Neuronal stem cell (in vitro differentiated cells): ENCODE data around the gene CDRT15L2.
"Not testable (repeated sequence)": the region's sequence is repeated elsewhere in the genome, so short reads cannot be mapped to it uniquely, and the experiment has no call there.

ENCODE experiments used
- DNase-seq: peaks from one replicate; pipeline ENCODE4 v3.0.0-alpha.2; 2013; ENCODE audit warnings: low spot score
- H2AFZ ChIP-seq: one replicate; pipeline ENCODE4 v1.6.1; 2013; ENCODE audit warnings: mild to moderate bottlenecking, low read length, inconsistent platforms
- H2AK5ac ChIP-seq: 2 replicates; pipeline ENCODE4 v1.6.1; 2013; ENCODE audit warnings: low read depth, mild to moderate bottlenecking, inconsistent platforms, low read length, moderate library complexity, mixed read lengths
- H2BK120ac ChIP-seq: 2 replicates; pipeline ENCODE4 v1.6.1; 2013; ENCODE audit warnings: low read depth, mild to moderate bottlenecking, inconsistent platforms, low read length, moderate library complexity, mixed read lengths
- H2BK12ac ChIP-seq: one replicate; pipeline ENCODE4 v1.6.1; 2013; ENCODE audit warnings: low read length, inconsistent platforms
- H2BK15ac ChIP-seq: 2 replicates; pipeline ENCODE4 v1.6.1; 2013; ENCODE audit warnings: mild to moderate bottlenecking, low read length, inconsistent platforms, mixed read lengths
- H2BK5ac ChIP-seq: one replicate; pipeline ENCODE4 v1.6.1; 2013; ENCODE audit warnings: inconsistent platforms, mild to moderate bottlenecking, low read length, moderate library complexity
- H3K14ac ChIP-seq: one replicate; pipeline ENCODE4 v1.6.1; 2013; ENCODE audit warnings: low read length, inconsistent platforms
- H3K18ac ChIP-seq: 2 replicates; pipeline ENCODE4 v1.6.1; 2013; ENCODE audit warnings: low read length, inconsistent platforms
- H3K23ac ChIP-seq: 2 replicates; pipeline ENCODE4 v1.6.1; 2013; ENCODE audit warnings: low read depth, mild to moderate bottlenecking, mixed read lengths, low read length, inconsistent platforms; ENCODE audit not compliant: poor library complexity
- H3K27ac ChIP-seq: replicated peaks from 3 replicates; pipeline ENCODE4 v1.5.1; 2013; ENCODE audit warnings: low read length, inconsistent platforms
- H3K27me3 ChIP-seq, 3 experiments: 2 replicates each; pipeline ENCODE4 v1.6.1; 2013; ENCODE audit warnings: low read length in 3 of 3, mild to moderate bottlenecking in 2 of 3, inconsistent platforms in 1 of 3, low read depth in 1 of 3, mixed read lengths in 1 of 3, moderate library complexity in 1 of 3; ENCODE audit not compliant: control insufficient read depth in 3 of 3, insufficient read depth in 3 of 3
- H3K36me3 ChIP-seq, 2 donors: replicated peaks in 1 of 2; 2 replicates each; pipeline ENCODE4 v1.6.1; 2013; ENCODE audit warnings: low read length in 2 of 2; ENCODE audit not compliant: control insufficient read depth in 2 of 2, insufficient read depth in 2 of 2
- H3K4ac ChIP-seq: 2 replicates; pipeline ENCODE4 v1.6.1; 2013; ENCODE audit warnings: inconsistent platforms, mild to moderate bottlenecking, low read length, moderate library complexity
- H3K4me1 ChIP-seq, 2 donors: 1 replicate in 1 of 2; 2 replicates in 1 of 2; pipeline ENCODE4 v1.6.1; 2013; ENCODE audit warnings: low read length in 2 of 2, low read depth in 1 of 2; ENCODE audit not compliant: control insufficient read depth in 2 of 2, insufficient read depth in 1 of 2
- H3K4me2 ChIP-seq: one replicate; pipeline ENCODE4 v1.6.1; 2013; ENCODE audit warnings: mild to moderate bottlenecking, low read length, inconsistent platforms; ENCODE audit not compliant: insufficient read depth, poor library complexity, severe bottlenecking
- H3K4me3 ChIP-seq, 2 donors: 2 replicates each; pipeline ENCODE4 v1.5.1; 2013; ENCODE audit warnings: low read length in 2 of 2, mild to moderate bottlenecking in 2 of 2, inconsistent platforms in 1 of 2, moderate library complexity in 1 of 2
- H3K79me1 ChIP-seq: one replicate; pipeline ENCODE4 v1.6.1; 2013; ENCODE audit warnings: low read depth, mild to moderate bottlenecking, inconsistent platforms, low read length, moderate library complexity
- H3K9ac ChIP-seq: one replicate; pipeline ENCODE4 v1.6.1; 2013; ENCODE audit warnings: mild to moderate bottlenecking, low read depth, low read length, inconsistent platforms; ENCODE audit not compliant: poor library complexity
- H3K9me3 ChIP-seq, 2 donors: replicated peaks in 1 of 2; 2 replicates each; pipeline versions ENCODE3 to v1.6.1; 2013; ENCODE audit warnings: low read length in 2 of 2, mild to moderate bottlenecking in 2 of 2, inconsistent platforms in 1 of 2, low read depth in 1 of 2, mixed read lengths in 1 of 2, moderate library complexity in 1 of 2; ENCODE audit not compliant: control insufficient read depth in 2 of 2, insufficient read depth in 1 of 2
- H4K8ac ChIP-seq: one replicate; pipeline ENCODE4 v1.6.1; 2013; ENCODE audit warnings: low read depth, mild to moderate bottlenecking, inconsistent platforms, low read length, moderate library complexity
- H4K91ac ChIP-seq: one replicate; pipeline ENCODE4 v1.6.1; 2013; ENCODE audit warnings: low read length, low read depth, mild to moderate bottlenecking, inconsistent platforms; ENCODE audit not compliant: poor library complexity
- WGBS, 2 donors: extraction: QIAGEN DNeasy Blood & Tissue Kit; methylation state at CpG; one replicate each; pipeline ENCODE4 v1.1.7; 2013; ENCODE audit warnings: missing lambda C conversion rate in 2 of 2, mixed read lengths in 1 of 2; ENCODE audit not compliant: insufficient read length in 2 of 2, insufficient replicate concordance in 1 of 2; ENCODE audit errors: extremely low coverage in 2 of 2; 5-methylcytosine and 5-hydroxymethylcytosine counted together

Gene CDRT15L2

GRCh38 chr17:20571653-20572052 is 7.9 kb upstream of the CDRT15L2 start:
- DNase-seq, H3K27ac ChIP-seq, H4K91ac ChIP-seq, H3K4ac ChIP-seq, H3K9me3 ChIP-seq, H3K27me3 ChIP-seq, H3K23ac ChIP-seq, H2BK12ac ChIP-seq, H2BK5ac ChIP-seq, H3K79me1 ChIP-seq, H3K4me1 ChIP-seq, H3K4me3 ChIP-seq, H2BK120ac ChIP-seq, H2BK15ac ChIP-seq, H3K4me2 ChIP-seq, H2AK5ac ChIP-seq, H3K18ac ChIP-seq, H3K14ac ChIP-seq, H3K36me3 ChIP-seq, H4K8ac ChIP-seq, H2AFZ ChIP-seq, H3K9ac ChIP-seq: not testable (repeated sequence)
- WGBS, 2 donors = no CpG with 5 or more reads among the region's 13 CpGs

DNA sequence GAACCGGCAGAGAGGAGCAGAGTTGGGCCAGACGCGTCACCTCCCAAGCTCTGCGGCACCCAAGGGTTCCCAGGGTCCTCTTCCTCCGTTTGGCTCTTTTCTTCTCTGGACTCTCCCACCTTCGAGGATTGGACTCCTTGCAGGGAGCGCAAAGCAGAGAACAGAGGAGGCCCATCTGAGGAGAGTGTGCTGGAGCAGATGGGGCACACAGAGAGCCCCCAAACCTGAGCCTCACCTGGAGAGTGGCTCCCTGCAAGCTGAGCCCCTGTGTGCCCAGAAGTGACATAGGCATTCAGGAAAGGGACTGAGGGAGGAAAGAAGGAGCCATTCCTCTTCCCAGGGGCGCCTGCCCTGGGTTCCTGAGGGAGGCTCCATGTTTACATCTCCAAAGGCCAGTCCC is 6.3 kb upstream of the CDRT15L2 start:
- H3K18ac ChIP-seq, H4K8ac ChIP-seq, H4K91ac ChIP-seq, H3K4me1 ChIP-seq, H2BK5ac ChIP-seq, H3K27me3 ChIP-seq, H2AK5ac ChIP-seq, H3K4ac ChIP-seq, DNase-seq, H2AFZ ChIP-seq, H3K14ac ChIP-seq, H3K23ac ChIP-seq, H3K9me3 ChIP-seq, H2BK12ac ChIP-seq, H2BK15ac ChIP-seq, H3K4me3 ChIP-seq, H3K9ac ChIP-seq, H3K36me3 ChIP-seq, H3K79me1 ChIP-seq, H3K4me2 ChIP-seq, H2BK120ac ChIP-seq, H3K27ac ChIP-seq: not testable (repeated sequence)
- no CpG with 5 or more reads among the region's 8 CpGs for WGBS, 2 donors

- H3K18ac ChIP-seq, H3K4me3 ChIP-seq, H3K36me3 ChIP-seq, H3K4ac ChIP-seq, H3K9me3 ChIP-seq, H3K9ac ChIP-seq, H4K91ac ChIP-seq, H3K79me1 ChIP-seq, H2BK5ac ChIP-seq, H3K4me2 ChIP-seq, H3K27me3 ChIP-seq, H3K27ac ChIP-seq, H3K14ac ChIP-seq, H4K8ac ChIP-seq, H2AK5ac ChIP-seq, H3K4me1 ChIP-seq, H3K23ac ChIP-seq, DNase-seq, H2BK12ac ChIP-seq, H2AFZ ChIP-seq, H2BK15ac ChIP-seq, H2BK120ac ChIP-seq: not testable (repeated sequence)
- WGBS, 2 donors = no CpG with 5 or more reads among the region's 2 CpGs
These were observed 4.5 kb upstream of the CDRT15L2 start for GRCh38 chr17:20575071-20575470.

GRCh38 chr17:20583891-20584577 is 4.5 kb downstream of the CDRT15L2 start:
- H2AK5ac ChIP-seq, H3K23ac ChIP-seq, H4K91ac ChIP-seq, H3K4me2 ChIP-seq, H2AFZ ChIP-seq, H2BK120ac ChIP-seq, H3K9ac ChIP-seq, H2BK15ac ChIP-seq, H3K9me3 ChIP-seq, H3K27ac ChIP-seq, H3K18ac ChIP-seq, H3K27me3 ChIP-seq, H2BK12ac ChIP-seq, H3K79me1 ChIP-seq, H3K4ac ChIP-seq, H2BK5ac ChIP-seq, H4K8ac ChIP-seq, DNase-seq, H3K4me3 ChIP-seq, H3K14ac ChIP-seq, H3K4me1 ChIP-seq, H3K36me3 ChIP-seq: not testable (repeated sequence)
- no CpG with 5 or more reads among the region's 14 CpGs for WGBS, 2 donors
